ENCODE measurements around the gene STK17B. TPM values are rescaled to one million over a fixed set of nuclear protein-coding genes. Genes with fewer than 3 reads are reported as not detected.
"Not testable (repeated sequence)": the region's sequence is repeated elsewhere in the genome, so short reads cannot be mapped to it uniquely, and the experiment has no call there.

Gene STK17B
- total RNA-seq, 1 donor from 2014 or later = 7.9 TPM

GRCh38 chr2:196096982-196097745 lies 74.2 kb downstream of the STK17B start:
- H3K36me3 Mint-ChIP-seq (ENCODE audit: low read depth, unreplicated experiment) = no peaks in the 10 kb centered on the region
- H3K27ac Mint-ChIP-seq (ENCODE audit: unreplicated experiment) = no peak overlapping the region
- no peaks in the 10 kb centered on the region for H3K9me3 Mint-ChIP-seq (ENCODE audit: unreplicated experiment)
- H3K27me3 Mint-ChIP-seq (ENCODE audit: unreplicated experiment) = no peaks in the 10 kb centered on the region
- no peaks in the 10 kb centered on the region for H3K4me1 Mint-ChIP-seq (ENCODE audit: unreplicated experiment)
- no peak for TF ChIP-seq CTCF (IDR thresholded peaks at IDR 0.05; ENCODE audit: unreplicated experiment)
- DNase-seq (ENCODE audit: low spot score) = no peak
- no peak overlapping the region for H3K4me3 Mint-ChIP-seq (ENCODE audit: unreplicated experiment)

- no peaks in the 10 kb centered on the region for H3K27me3 Mint-ChIP-seq (ENCODE audit: unreplicated experiment)
- no peak for TF ChIP-seq CTCF (IDR thresholded peaks at IDR 0.05; ENCODE audit: unreplicated experiment)
- no peak overlapping the region for H3K27ac Mint-ChIP-seq (ENCODE audit: unreplicated experiment)
- H3K4me1 Mint-ChIP-seq (ENCODE audit: unreplicated experiment) = no peaks in the 10 kb centered on the region
- no peaks in the 10 kb centered on the region for H3K9me3 Mint-ChIP-seq (ENCODE audit: unreplicated experiment)
- no peaks in the 10 kb centered on the region for H3K36me3 Mint-ChIP-seq (ENCODE audit: low read depth, unreplicated experiment)
- no peak overlapping the region for H3K4me3 Mint-ChIP-seq (ENCODE audit: unreplicated experiment)
- DNase-seq (ENCODE audit: low spot score) = no peak
Measured at GRCh38 chr2:196096264-196096663, 75.1 kb downstream of the STK17B start.

GRCh38 chr2:196089448-196089847 lies 81.9 kb downstream of the STK17B start:
- DNase-seq (ENCODE audit: low spot score); H3K9me3 Mint-ChIP-seq (ENCODE audit: unreplicated experiment); H3K4me3 Mint-ChIP-seq (ENCODE audit: unreplicated experiment); H3K27me3 Mint-ChIP-seq (ENCODE audit: unreplicated experiment); H3K27ac Mint-ChIP-seq (ENCODE audit: unreplicated experiment); H3K4me1 Mint-ChIP-seq (ENCODE audit: unreplicated experiment); H3K36me3 Mint-ChIP-seq (ENCODE audit: low read depth, unreplicated experiment): not testable (repeated sequence)

GRCh38 chr2:196088203-196088602 lies 83.2 kb downstream of the STK17B start:
- H3K27ac Mint-ChIP-seq (ENCODE audit: unreplicated experiment) = no peak overlapping the region
- H3K36me3 Mint-ChIP-seq (ENCODE audit: low read depth, unreplicated experiment) = no peaks in the 10 kb centered on the region
- H3K9me3 Mint-ChIP-seq (ENCODE audit: unreplicated experiment) = no peaks in the 10 kb centered on the region
- H3K27me3 Mint-ChIP-seq (ENCODE audit: unreplicated experiment) = no peaks in the 10 kb centered on the region
- TF ChIP-seq CTCF (IDR thresholded peaks at IDR 0.05; ENCODE audit: unreplicated experiment) = no peak
- H3K4me1 Mint-ChIP-seq (ENCODE audit: unreplicated experiment) = no peaks in the 10 kb centered on the region
- H3K4me3 Mint-ChIP-seq (ENCODE audit: unreplicated experiment) = no peak overlapping the region
- DNase-seq (ENCODE audit: low spot score) = no peak

GRCh38 chr2:196086517-196087368 lies 84.6 kb downstream of the STK17B start:
- H3K36me3 Mint-ChIP-seq (ENCODE audit: low read depth, unreplicated experiment) = no peaks in the 10 kb centered on the region
- DNase-seq (ENCODE audit: low spot score) = no peak
- TF ChIP-seq CTCF (IDR thresholded peaks at IDR 0.05; ENCODE audit: unreplicated experiment) = no peak
- no peak overlapping the region for H3K4me3 Mint-ChIP-seq (ENCODE audit: unreplicated experiment)
- H3K27ac Mint-ChIP-seq (ENCODE audit: unreplicated experiment) = no peak overlapping the region
- no peaks in the 10 kb centered on the region for H3K27me3 Mint-ChIP-seq (ENCODE audit: unreplicated experiment)
- no peaks in the 10 kb centered on the region for H3K9me3 Mint-ChIP-seq (ENCODE audit: unreplicated experiment)
- H3K4me1 Mint-ChIP-seq (ENCODE audit: unreplicated experiment) = no peaks in the 10 kb centered on the region

All from endothelial cell (in vitro differentiated cells).